Fibroblast of skin of right quadriceps (primary cell): Measurements from ENCODE around the gene DUSP15.
"Not testable (repeated sequence)": the region's sequence is repeated elsewhere in the genome, so short reads cannot be mapped to it uniquely, and the experiment has no call there.

Source experiments
- DNase-seq: peaks from one replicate; pipeline ENCODE4 v3.0.0-alpha.2; 2013

DUSP15 gene

GRCh38 chr20:31837896-31838397 lies 32.4 kb downstream of the DUSP15 start:
- DNase-seq, result peak; percentile 51

GRCh38 chr20:31836853-31837608 lies 33.3 kb downstream of the DUSP15 start:
- DNase-seq, result no peak

- DNase-seq, result peak; percentile 85
Measured at GRCh38 chr20:31835977-31836852, 34.1 kb downstream of the DUSP15 start.

- no peak for DNase-seq
Measured at GRCh38 chr20:31835554-31835953, 34.8 kb downstream of the DUSP15 start.

- DNase-seq, result no peak
Measured at GRCh38 chr20:31833931-31834521, 36.3 kb downstream of the DUSP15 start.

- DNase-seq, result no peak
Measured at GRCh38 chr20:31833130-31833930, 37.0 kb downstream of the DUSP15 start.

- no peak for DNase-seq
Measured at GRCh38 chr20:31831771-31832306, 38.5 kb downstream of the DUSP15 start.

- DNase-seq, result no peak
Measured at GRCh38 chr20:31831211-31831610, 39.1 kb downstream of the DUSP15 start.

- no peak for DNase-seq
Measured at GRCh38 chr20:31830406-31830981, 39.8 kb downstream of the DUSP15 start.

GRCh38 chr20:31829731-31830130 lies 40.6 kb downstream of the DUSP15 start:
- no peak for DNase-seq

- DNase-seq, result not testable (repeated sequence)
Measured at GRCh38 chr20:31828016-31828415, 42.3 kb downstream of the DUSP15 start.

GRCh38 chr20:31827059-31827458 lies 43.3 kb downstream of the DUSP15 start:
- DNase-seq, result no peak

GRCh38 chr20:31826074-31826473 lies 44.3 kb downstream of the DUSP15 start:
- no peak for DNase-seq

- DNase-seq, result no peak
Measured at GRCh38 chr20:31824554-31825313, 45.6 kb downstream of the DUSP15 start.

- DNase-seq, result no peak
Measured at GRCh38 chr20:31824125-31824485, 46.2 kb downstream of the DUSP15 start.

GRCh38 chr20:31823360-31824124 lies 46.8 kb downstream of the DUSP15 start:
- DNase-seq, result no peak

GRCh38 chr20:31822421-31823330 lies 47.7 kb downstream of the DUSP15 start:
- DNase-seq, result peak; percentile 62

GRCh38 chr20:31821427-31821826 lies 48.9 kb downstream of the DUSP15 start:
- DNase-seq, result no peak

GRCh38 chr20:31820228-31820627 lies 50.1 kb downstream of the DUSP15 start:
- DNase-seq, result no peak
